DOHH2 (cell line): Measurements from ENCODE around the gene PDCD10.

ENCODE experiments used
- H3F3A ChIP-seq: fragments of 200-600 bp; sonication (generic), shearing (Covaris generic); 2 replicates; pipeline ENCODE4 v1.6.0; 2016; ENCODE audit warnings: antibody characterized with exemption, mild to moderate bottlenecking; ENCODE audit not compliant: control insufficient read depth, insufficient read depth
- H3K27ac ChIP-seq: fragments of 200-600 bp; sonication (generic); 2 replicates; pipeline ENCODE4 v1.5.1; 2014; ENCODE audit warnings: low read depth, mild to moderate bottlenecking, low read length, moderate library complexity
- H3K27me3 ChIP-seq: fragments of 200-600 bp; sonication (generic); 2 replicates; pipeline ENCODE4 v1.6.1; 2014; ENCODE audit warnings: mild to moderate bottlenecking, low read length, mixed read lengths; ENCODE audit not compliant: control insufficient read depth
- H3K36me3 ChIP-seq: fragments of 200-600 bp; sonication (generic); 2 replicates; pipeline ENCODE4 v1.6.1; 2014; ENCODE audit warnings: mild to moderate bottlenecking, low read length, moderate library complexity, mixed read lengths; ENCODE audit not compliant: control insufficient read depth
- H3K4me1 ChIP-seq: fragments of 200-600 bp; sonication (generic); 2 replicates; pipeline ENCODE4 v1.6.1; 2014; ENCODE audit warnings: mild to moderate bottlenecking, low read length, mixed read lengths; ENCODE audit not compliant: control insufficient read depth
- H3K4me2 ChIP-seq: fragments of 200-600 bp; sonication (generic); 2 replicates; pipeline ENCODE4 v1.6.0; 2014; ENCODE audit warnings: mild to moderate bottlenecking, low read length, moderate library complexity
- H3K4me3 ChIP-seq: fragments of 200-600 bp; sonication (generic); 2 replicates; pipeline ENCODE4 v1.5.1; 2014; ENCODE audit warnings: mild to moderate bottlenecking, low read length, mixed read lengths
- H3K79me2 ChIP-seq: fragments of 200-600 bp; sonication (generic); 2 replicates; pipeline ENCODE4 v1.6.1; 2014; ENCODE audit warnings: mild to moderate bottlenecking, low read length, mixed read lengths; ENCODE audit not compliant: control insufficient read depth
- H3K9me2 ChIP-seq: fragments of 200-600 bp; sonication (generic); replicated peaks from 2 replicates; pipeline ENCODE4 v1.6.1; 2014; ENCODE audit warnings: mild to moderate bottlenecking, low read length, mixed read lengths; ENCODE audit not compliant: control insufficient read depth
- H3K9me3 ChIP-seq: fragments of 200-600 bp; sonication (generic); 2 replicates; pipeline ENCODE4 v1.6.1; 2014; ENCODE audit warnings: antibody characterized with exemption, low read length, mixed read lengths; ENCODE audit not compliant: control insufficient read depth, insufficient read depth
- H4K20me1 ChIP-seq: fragments of 200-600 bp; sonication (generic); 2 replicates; pipeline ENCODE4 v1.6.0; 2014; ENCODE audit warnings: low read depth, mild to moderate bottlenecking, antibody characterized with exemption, low read length, moderate library complexity; ENCODE audit not compliant: control insufficient read depth, insufficient read depth
- EZH2phosphoT487 ChIP-seq: fragments of 200-600 bp; sonication (generic); IDR thresholded peaks from 2 replicates; pipeline ENCODE4 v1.6.1; 2017; ENCODE audit warnings: borderline replicate concordance, mild to moderate bottlenecking, antibody characterized with exemption, low read length, moderate library complexity, mixed read lengths
- TF ChIP-seq, protein P1 (sequence below): fragments of 200-600 bp; sonication (generic); IDR thresholded peaks from one replicate; pipeline ENCODE4 v1.5.1; 2014; ENCODE audit warnings: antibody characterized with exemption, mild to moderate bottlenecking, low read depth, low read length; ENCODE audit not compliant: poor library complexity, severe bottlenecking

The PDCD10 gene

DNA sequence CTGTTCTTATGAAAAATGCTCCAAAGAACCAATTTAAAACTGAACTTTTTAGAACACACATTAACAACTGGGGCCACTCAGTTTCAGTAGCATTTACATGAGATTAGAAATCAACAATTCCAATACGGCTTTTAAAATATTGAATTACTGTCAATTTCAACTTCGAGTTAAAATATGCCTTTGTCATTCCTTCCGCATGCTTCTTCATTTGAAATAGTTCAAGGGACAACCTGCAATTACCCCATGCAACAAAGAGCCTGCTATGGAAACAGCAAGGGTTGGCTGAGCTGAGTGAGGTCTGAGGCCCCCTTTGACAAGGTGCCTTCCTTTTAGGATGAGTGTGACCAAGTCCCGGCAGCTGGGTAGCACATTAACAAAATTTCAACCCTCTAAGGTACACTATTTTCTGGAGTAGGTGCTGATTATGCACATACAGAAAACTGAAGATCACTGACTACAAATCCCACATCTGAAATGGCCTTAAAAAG, 11.6 kb downstream of the PDCD10 start:
- Histone ChIP-seq H3K79me2 (peaks cover 74% of the 10 kb centered on the region), H3K27ac (no peak overlapping the region), H3K4me1 (no peaks in the 10 kb centered on the region), H3K4me3 (no peak overlapping the region), H3K27me3 (no peaks in the 10 kb centered on the region), H3K9me3 (no peaks in the 10 kb centered on the region), H3K4me2 (no peak overlapping the region), H4K20me1 (0 out of 2 replicates have a peak, but pooled peaks cover 6% of the 10 kb centered on the region), H3F3A (no peaks in the 10 kb centered on the region), H3K36me3 (peaks cover 52% of the 10 kb centered on the region), H3K9me2 (no peaks in the 10 kb centered on the region)
- TF ChIP-seq, protein P1, sequence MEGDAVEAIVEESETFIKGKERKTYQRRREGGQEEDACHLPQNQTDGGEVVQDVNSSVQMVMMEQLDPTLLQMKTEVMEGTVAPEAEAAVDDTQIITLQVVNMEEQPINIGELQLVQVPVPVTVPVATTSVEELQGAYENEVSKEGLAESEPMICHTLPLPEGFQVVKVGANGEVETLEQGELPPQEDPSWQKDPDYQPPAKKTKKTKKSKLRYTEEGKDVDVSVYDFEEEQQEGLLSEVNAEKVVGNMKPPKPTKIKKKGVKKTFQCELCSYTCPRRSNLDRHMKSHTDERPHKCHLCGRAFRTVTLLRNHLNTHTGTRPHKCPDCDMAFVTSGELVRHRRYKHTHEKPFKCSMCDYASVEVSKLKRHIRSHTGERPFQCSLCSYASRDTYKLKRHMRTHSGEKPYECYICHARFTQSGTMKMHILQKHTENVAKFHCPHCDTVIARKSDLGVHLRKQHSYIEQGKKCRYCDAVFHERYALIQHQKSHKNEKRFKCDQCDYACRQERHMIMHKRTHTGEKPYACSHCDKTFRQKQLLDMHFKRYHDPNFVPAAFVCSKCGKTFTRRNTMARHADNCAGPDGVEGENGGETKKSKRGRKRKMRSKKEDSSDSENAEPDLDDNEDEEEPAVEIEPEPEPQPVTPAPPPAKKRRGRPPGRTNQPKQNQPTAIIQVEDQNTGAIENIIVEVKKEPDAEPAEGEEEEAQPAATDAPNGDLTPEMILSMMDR: no peak
- TF ChIP-seq EZH2phosphoT487: no peak

DNA sequence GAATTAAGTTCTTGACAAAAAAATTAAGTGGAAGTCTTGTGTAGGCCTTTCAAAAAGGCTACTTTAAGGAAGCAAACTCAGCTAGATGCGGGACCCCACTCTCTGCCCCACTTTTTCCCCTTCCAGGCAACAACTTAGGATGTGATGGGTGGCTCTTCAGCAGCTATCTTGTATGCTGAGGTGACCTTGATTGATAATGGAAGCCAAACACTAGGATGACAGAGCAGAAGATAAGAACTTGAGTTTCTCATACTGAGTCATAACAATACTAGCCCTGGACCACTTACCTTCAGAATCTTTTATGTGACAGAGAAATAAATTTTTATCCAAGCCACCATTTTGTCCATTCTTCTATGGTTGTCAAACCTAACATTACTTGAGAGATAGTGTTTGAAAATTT, 16.1 kb downstream of the PDCD10 start:
- TF ChIP-seq, protein P1: no peak
- no peaks in the 10 kb centered on the region for H3K9me3 ChIP-seq
- no peaks in the 10 kb centered on the region for H3K27me3 ChIP-seq
- no peaks in the 10 kb centered on the region for H3K4me1 ChIP-seq
- no peaks in the 10 kb centered on the region for H3F3A ChIP-seq
- H3K27ac ChIP-seq: no peak overlapping the region
- peaks cover 65% of the 10 kb centered on the region for H3K79me2 ChIP-seq
- H3K4me2 ChIP-seq: no peak overlapping the region
- H3K36me3 ChIP-seq: peaks cover 78% of the 10 kb centered on the region
- no peaks in the 10 kb centered on the region for H3K9me2 ChIP-seq
- H4K20me1 ChIP-seq: no peaks in the 10 kb centered on the region
- H3K4me3 ChIP-seq: no peak overlapping the region

DNA sequence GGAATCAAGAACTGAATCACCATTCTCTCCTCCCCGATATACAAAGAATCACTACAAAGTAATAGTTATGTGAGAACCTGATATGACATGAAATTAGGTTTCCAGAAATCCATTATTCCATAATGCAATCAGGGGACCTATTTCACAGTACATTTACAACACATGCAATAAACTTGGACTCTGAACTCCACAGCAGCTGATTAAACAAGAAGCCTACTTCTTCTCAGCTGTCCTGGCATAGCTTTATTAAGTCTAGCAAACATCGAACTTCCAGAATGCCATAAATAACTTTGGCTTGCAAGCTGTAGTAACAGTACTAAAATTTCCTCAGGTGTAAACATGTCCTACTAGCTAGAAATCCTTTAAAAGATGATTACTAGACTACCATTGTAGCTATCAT, 17.8 kb downstream of the PDCD10 start:
- Histone ChIP-seq H3K4me3 (no peak overlapping the region), H3K4me1 (no peaks in the 10 kb centered on the region), H3K4me2 (no peak overlapping the region), H3F3A (no peaks in the 10 kb centered on the region), H3K36me3 (peaks cover 74% of the 10 kb centered on the region), H3K27me3 (no peaks in the 10 kb centered on the region), H3K9me3 (no peaks in the 10 kb centered on the region), H3K9me2 (no peaks in the 10 kb centered on the region), H3K27ac (no peak overlapping the region), H4K20me1 (no peaks in the 10 kb centered on the region), H3K79me2 (peaks cover 66% of the 10 kb centered on the region)
- TF ChIP-seq EZH2phosphoT487: no peak
- TF ChIP-seq, protein P1: no peak

DNA sequence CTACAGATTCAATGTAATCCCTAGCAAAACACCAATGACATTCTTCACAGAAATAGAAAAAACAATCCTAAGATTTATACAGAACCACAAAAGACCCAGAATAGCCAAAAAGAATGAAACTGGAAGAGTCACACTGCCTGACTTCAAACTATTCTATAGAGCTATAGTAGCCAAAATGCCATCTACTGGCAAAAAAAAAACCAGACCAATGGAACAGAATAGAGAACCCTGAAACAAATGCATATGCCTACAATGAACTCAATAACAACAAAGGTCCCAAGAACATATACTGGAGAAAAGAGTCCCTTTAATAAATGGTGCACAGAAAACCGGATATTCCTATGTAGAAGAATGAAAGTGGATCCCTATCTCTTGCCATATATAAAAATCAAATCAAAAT, 19.8 kb downstream of the PDCD10 start:
- H3K79me2 ChIP-seq: peaks cover 68% of the 10 kb centered on the region
- TF ChIP-seq EZH2phosphoT487: no peak
- TF ChIP-seq, protein P1: no peak
- H3K9me3 ChIP-seq: no peaks in the 10 kb centered on the region
- H3K36me3 ChIP-seq: peaks cover 80% of the 10 kb centered on the region
- no peaks in the 10 kb centered on the region for H3K27me3 ChIP-seq
- H3K27ac ChIP-seq: no peak overlapping the region
- H3K9me2 ChIP-seq: no peaks in the 10 kb centered on the region
- H4K20me1 ChIP-seq: no peaks in the 10 kb centered on the region
- no peak overlapping the region for H3K4me2 ChIP-seq
- no peak overlapping the region for H3K4me3 ChIP-seq
- no peaks in the 10 kb centered on the region for H3F3A ChIP-seq
- H3K4me1 ChIP-seq: no peaks in the 10 kb centered on the region
